T-helper 1 cell treated with Interleukin-12 subunit alpha and Interleukin-12 subunit beta and Interleukin-4 antibody, amounts not matched to agents 30 μg/mL and 1 μg/mL, for 36 hours (primary cell): ENCODE results near the gene KIF25.

ENCODE experiments used
- H3K27ac Mint-ChIP-seq: one replicate; pipeline ENCODE4 v1.8.0; 2021; ENCODE audit warnings: mild to moderate bottlenecking, mixed read lengths
- H3K27me3 Mint-ChIP-seq: one replicate; pipeline ENCODE4 v1.8.0; 2021; ENCODE audit warnings: low read depth, mixed read lengths
- H3K36me3 Mint-ChIP-seq: one replicate; pipeline ENCODE4 v1.8.0; 2021; ENCODE audit warnings: low read depth, mixed read lengths
- H3K4me1 Mint-ChIP-seq: one replicate; pipeline ENCODE4 v1.8.0; 2021; ENCODE audit warnings: low read depth, mixed read lengths
- H3K4me3 Mint-ChIP-seq: one replicate; pipeline ENCODE4 v1.8.0; 2021; ENCODE audit warnings: mild to moderate bottlenecking, moderate library complexity, mixed read lengths
- H3K9me3 Mint-ChIP-seq: one replicate; pipeline ENCODE4 v1.8.0; 2021; ENCODE audit warnings: mixed read lengths

The KIF25 gene

DNA sequence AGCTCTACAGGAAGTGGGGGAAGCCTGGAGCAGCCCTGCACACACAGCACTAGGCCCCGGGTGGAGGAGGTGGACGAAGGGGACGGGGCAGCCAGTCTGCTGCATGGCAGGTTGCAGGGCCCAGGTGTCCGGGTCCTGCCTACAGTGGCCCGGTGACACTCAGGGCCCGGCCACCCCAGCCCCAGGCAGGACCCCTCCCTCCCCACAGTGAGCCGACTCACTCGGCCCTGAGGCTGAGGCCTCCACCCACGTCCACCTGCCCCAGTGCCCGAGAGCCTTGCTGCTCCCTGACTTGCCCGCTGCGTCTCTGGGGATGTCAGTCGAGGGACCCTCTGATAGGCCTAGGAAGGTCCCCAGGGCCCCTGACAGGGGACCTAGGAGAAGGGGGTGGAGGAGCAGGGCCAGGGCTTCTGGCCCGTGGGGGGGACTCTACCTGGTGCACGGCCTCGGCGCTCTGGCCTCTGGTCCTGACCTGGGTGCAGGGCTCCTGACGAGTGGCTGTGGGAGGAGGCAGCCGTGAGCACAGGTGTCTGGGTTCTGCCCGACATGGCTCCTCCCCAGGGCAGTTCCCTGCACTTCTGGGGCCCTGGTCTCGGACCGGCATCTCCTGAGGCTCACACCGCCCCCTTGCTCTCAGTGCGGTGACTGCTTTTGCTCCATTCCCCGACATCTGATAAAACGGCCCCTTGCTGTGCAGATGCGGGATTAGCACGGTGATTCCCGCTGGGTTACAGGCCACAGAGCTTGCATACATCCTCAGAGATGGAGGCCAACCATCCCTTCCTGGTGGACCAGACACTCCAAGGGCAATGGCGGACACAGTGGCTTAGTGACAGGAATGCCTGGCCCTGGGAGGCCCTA is 61.5 kb downstream of the KIF25 start:
- Mint-ChIP-seq H3K27ac (no peak overlapping the region), H3K36me3 (no peaks in the 10 kb centered on the region), H3K9me3 (no peaks in the 10 kb centered on the region), H3K4me1 (no peaks in the 10 kb centered on the region), H3K4me3 (no peak overlapping the region), H3K27me3 (no peaks in the 10 kb centered on the region)

DNA sequence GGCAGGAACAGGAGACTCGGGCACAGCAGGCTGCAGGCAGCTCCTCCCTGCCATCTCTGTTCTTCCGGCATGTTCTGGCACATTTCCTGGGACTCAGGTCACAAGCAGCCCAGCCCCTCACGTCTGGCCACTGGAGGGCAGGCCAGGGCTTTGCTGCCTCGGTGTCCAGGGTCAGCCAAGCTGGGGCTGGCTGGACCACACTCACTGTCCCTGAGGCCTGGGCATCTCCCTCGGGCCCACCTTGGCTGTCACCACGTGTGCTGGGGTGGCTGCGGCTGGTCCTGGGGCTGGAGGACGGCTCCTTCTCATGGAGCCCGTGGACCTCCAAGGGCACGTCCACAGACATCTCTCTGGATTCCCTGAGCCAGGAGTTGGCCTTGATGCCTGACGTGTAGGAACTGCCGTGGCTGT is 63.1 kb downstream of the KIF25 start:
- Mint-ChIP-seq H3K4me3 (no peak overlapping the region), H3K27me3 (no peaks in the 10 kb centered on the region), H3K4me1 (no peaks in the 10 kb centered on the region), H3K27ac (no peak overlapping the region), H3K36me3 (no peaks in the 10 kb centered on the region), H3K9me3 (no peaks in the 10 kb centered on the region)

DNA sequence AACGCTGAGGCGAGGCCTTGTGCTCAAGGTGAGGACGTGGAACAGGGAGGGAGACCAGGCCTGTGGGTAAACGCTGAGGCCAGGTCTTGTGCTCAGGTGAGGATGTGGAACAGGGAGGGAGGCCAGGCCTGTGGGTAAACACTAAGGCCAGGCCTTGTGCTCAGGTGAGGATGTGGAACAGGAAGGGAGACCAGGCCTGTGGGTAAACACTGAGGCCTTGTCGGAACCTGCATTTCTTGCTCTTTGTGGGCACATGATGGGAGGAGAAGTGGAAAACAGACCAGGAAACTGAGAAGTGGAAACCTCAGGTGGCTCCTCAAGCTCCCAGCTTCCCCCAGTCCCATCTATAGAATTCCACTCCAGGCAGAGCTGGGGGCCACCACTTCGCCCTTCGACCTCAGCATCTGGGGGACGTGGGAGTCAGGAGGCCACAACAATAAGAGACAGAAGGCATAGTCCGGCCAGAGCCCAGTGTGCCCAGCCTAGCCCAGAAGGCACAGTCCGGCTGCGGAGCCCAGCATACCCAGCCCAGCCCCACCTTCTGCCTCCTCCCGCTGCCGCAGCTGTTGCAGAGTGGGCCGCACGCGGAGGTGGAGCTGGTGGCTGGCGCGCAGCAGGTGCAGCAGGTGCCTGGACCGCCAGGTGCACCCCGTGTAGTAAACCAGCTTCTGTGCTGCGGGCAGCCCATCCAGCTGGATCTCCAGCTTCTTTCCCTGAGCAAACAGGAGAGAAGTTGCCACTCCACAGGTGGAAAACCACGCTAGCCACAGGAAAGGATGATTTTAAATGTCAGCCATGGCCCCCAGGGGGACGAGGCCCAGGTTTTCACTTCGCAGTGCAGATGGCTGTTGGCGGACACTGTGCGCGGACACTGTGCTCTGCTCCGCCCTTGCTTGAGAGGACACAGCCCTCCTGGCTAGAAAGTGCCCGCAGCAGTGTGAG is 64.1 kb downstream of the KIF25 start:
- Mint-ChIP-seq H3K27me3 (no peaks in the 10 kb centered on the region), H3K36me3 (no peaks in the 10 kb centered on the region), H3K4me1 (no peaks in the 10 kb centered on the region), H3K27ac (no peak overlapping the region), H3K9me3 (no peaks in the 10 kb centered on the region), H3K4me3 (no peak overlapping the region)

DNA sequence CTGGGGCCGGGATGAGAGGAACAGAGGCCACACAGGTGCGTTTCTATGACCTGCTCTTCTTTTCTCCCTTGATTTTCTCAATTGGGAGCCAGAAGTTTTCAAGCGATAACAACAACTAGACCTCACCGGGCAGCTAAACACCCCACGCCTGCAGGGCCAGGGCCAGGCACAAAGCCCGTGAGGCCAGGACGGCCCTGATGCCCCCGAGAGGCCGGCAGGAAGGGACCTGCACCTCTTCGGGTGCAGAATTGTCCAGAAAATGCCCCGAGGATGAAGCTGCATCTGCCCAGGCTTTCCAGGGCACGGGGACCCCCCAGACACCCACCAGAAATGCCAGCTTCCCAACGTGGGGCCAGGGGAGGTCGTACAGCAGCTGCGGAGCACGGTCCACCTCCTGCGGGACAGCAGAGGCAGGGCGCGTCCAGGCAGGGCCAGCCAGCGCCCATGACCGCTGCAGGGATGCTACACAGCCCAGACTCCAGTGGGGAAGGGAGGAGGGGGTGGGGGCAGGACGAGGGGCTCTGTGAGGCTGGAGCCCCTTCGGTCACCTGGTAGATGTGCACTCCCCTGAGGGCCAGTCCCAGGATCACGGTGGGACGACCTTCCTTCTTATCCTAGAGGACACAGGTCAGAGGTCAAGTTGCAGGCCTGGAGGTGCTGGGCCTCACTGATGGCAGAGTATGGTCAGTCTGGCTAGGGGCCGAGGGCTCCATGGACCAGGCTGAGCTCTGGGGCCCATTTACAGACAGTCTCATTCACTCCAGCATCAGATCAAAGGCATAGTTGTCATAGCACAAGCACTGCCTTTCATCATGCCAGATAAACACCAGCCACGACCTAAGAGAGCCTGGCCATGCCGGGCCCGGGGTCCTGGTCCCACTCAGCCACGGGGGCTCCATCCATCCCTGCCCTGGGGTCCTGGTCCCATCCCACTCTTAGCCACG is 65.1 kb downstream of the KIF25 start:
- Mint-ChIP-seq H3K4me1 (no peaks in the 10 kb centered on the region), H3K27ac (no peak overlapping the region), H3K36me3 (no peaks in the 10 kb centered on the region), H3K4me3 (no peak overlapping the region), H3K9me3 (no peaks in the 10 kb centered on the region), H3K27me3 (no peaks in the 10 kb centered on the region)

DNA sequence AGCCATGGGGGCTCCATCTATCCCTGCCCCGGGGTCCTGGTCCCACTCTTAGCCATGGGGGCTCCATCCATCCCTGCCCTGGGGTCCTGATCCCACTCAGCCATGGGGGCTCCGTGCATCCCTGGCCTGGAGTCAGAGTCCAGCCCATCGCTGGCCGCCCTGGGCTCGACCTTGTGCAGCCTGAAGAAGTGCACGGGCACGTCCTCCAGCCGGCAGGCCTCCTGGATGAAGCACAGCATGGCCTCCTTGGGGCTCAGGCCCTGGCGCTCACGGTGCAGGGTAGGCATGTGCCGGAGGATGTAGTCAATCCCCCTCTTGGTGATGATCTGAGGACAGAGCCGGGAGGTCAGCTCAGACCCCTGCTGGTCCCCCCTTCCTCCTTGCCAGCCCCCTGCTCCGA is 66.0 kb downstream of the KIF25 start:
- Mint-ChIP-seq H3K36me3 (no peaks in the 10 kb centered on the region), H3K27ac (no peak overlapping the region), H3K4me3 (no peak overlapping the region), H3K4me1 (no peaks in the 10 kb centered on the region), H3K27me3 (no peaks in the 10 kb centered on the region), H3K9me3 (no peaks in the 10 kb centered on the region)

DNA sequence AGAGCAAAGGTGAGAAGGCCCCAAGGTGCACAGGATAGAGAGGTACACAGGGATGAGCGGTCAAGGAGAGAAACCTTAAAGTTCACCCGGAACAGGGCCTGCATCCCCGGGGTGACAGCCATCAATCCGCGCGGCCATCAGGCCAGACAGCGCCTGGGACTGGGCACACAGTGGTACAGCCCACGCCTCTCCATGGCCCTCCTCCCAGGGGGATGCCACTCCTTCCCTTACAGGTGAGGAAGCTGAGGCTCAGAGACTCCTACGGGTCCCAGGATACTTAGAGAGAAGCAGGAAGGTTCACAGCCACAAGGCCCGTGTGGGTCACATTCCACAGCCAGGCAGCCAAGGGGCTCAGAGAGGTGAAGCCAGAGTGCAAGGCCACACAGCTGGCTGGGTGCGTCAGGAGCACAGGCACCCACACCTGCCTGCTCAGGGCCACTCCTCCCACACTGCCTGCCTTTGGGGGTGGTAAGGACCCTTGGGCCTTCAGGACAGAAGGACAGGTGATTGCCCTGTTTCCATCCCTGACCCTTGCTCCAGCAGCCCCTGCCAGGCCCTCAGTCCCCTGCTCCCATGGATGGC is 66.8 kb downstream of the KIF25 start:
- Mint-ChIP-seq H3K9me3 (no peaks in the 10 kb centered on the region), H3K4me3 (no peak overlapping the region), H3K27me3 (no peaks in the 10 kb centered on the region), H3K4me1 (no peaks in the 10 kb centered on the region), H3K36me3 (no peaks in the 10 kb centered on the region), H3K27ac (no peak overlapping the region)

DNA sequence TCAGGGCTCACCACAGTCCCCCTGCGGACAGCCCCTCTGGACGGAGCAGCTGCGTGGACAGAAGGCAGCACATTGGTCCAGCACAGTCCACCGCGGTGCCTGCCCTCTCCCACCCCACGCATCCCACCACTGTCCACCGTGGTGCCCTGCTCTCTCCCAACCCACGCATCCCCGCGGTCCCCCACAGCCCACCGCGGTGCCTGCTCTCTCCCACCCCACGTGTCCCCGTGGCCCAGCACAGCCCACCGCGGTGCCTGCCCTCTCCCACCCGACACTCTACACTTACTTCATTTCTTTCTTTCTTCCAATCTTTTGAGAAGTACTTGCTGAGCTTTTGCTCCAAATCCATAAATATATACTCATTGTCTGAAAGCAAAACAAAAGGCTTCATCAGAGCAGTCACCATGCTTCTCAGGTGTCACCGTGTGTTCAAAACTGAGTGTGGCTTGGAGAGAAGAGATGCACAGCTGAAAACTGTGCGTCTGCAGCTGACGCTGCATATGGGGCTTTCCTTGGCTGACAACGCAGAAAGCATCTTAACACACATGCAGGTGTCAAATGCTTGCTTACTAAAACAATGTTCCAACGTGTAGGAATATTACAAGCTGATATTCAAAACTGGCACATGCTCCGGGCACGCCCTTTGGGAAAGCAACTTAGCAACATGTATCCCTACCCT is 69.7 kb downstream of the KIF25 start:
- no peaks in the 10 kb centered on the region for H3K4me1 Mint-ChIP-seq
- no peaks in the 10 kb centered on the region for H3K27me3 Mint-ChIP-seq
- H3K36me3 Mint-ChIP-seq, result no peaks in the 10 kb centered on the region
- H3K4me3 Mint-ChIP-seq, result no peak overlapping the region
- no peaks in the 10 kb centered on the region for H3K9me3 Mint-ChIP-seq
- H3K27ac Mint-ChIP-seq, result no peak overlapping the region

DNA sequence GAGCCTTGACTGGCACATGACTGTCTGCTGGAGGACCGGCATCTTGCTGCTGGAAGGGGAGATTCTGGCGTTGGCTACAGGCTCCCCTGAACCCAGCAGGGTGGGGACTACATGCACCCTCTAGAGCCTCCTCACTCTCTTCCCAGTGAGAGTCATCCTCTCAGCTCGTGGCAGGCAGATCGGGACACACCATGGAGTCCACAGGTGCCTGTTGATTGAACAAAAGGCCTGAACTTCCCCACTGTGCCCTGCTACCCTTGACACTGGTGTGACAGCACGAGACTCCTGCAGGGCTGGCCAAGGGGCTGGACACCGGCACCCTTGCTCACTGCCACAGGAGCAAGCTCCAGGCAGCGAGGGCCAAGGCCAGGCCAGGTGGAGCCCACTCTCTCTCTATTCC is 73.3 kb downstream of the KIF25 start:
- Mint-ChIP-seq H3K27me3 (no peaks in the 10 kb centered on the region), H3K4me3 (no peak overlapping the region), H3K27ac (no peak overlapping the region), H3K36me3 (no peaks in the 10 kb centered on the region), H3K4me1 (no peaks in the 10 kb centered on the region), H3K9me3 (no peaks in the 10 kb centered on the region)

DNA sequence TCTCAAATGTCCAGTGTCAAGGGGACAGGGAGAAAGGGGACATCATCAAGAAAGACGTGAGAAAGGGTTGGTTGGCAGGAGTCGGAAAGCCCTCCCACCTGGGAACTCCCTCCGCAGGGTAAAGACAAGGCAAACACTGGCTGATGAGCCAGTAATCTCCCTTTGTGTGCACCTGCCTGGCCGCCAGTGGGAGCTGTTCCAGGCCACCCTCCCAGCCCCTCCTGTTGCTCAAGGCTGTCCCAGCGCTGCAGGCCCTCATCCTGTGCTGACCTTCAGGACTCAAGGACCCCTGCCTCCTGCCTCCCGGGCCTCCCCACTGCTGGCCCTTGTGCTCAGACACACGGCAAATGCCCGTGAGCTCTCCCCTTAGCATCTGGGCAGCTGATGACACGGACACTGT is 74.1 kb downstream of the KIF25 start:
- H3K9me3 Mint-ChIP-seq, result no peaks in the 10 kb centered on the region
- H3K4me1 Mint-ChIP-seq, result no peaks in the 10 kb centered on the region
- no peaks in the 10 kb centered on the region for H3K27me3 Mint-ChIP-seq
- H3K36me3 Mint-ChIP-seq, result no peaks in the 10 kb centered on the region
- H3K27ac Mint-ChIP-seq, result no peak overlapping the region
- H3K4me3 Mint-ChIP-seq, result no peak overlapping the region

DNA sequence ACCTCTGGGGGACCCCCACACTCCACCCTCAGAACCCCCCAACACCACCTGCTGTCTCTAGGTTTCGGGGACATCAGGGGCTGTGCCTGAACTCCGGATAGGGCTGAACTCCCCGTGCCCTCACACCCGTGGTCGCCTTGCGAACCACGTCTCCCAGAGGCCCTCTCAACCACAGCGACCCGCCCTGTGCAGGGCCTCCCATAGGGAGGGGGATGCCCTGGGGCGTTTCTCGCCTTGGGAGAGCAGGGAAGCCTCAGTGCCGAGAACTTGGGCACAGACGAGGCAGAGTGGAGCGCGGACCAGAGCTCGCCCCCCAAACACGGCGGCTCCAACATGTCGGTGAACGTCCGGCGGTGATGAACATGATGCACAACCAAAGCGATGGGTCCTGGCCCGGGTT is 74.8 kb downstream of the KIF25 start:
- no peaks in the 10 kb centered on the region for H3K4me1 Mint-ChIP-seq
- H3K4me3 Mint-ChIP-seq, result no peak overlapping the region
- no peak overlapping the region for H3K27ac Mint-ChIP-seq
- no peaks in the 10 kb centered on the region for H3K9me3 Mint-ChIP-seq
- no peaks in the 10 kb centered on the region for H3K27me3 Mint-ChIP-seq
- no peaks in the 10 kb centered on the region for H3K36me3 Mint-ChIP-seq

DNA sequence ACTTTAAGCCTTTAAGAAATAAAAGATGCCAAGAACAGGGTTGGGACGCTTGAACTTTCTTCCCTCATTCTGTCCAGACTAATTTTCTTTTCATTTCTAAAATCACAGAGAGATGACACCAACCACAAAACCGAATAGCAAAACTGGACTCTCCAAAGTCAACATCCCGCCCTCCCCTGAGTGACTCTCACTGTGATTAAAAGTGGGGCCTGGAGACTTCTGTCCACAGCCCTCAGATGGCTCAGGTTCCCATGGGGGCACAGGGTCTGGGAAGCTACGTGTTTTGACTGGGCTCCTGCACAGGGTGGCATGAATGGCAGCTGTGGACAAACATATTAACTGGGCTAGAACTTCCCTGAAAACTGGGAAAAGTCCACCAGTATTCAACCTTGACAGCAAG is 75.3 kb downstream of the KIF25 start:
- Mint-ChIP-seq H3K27me3 (no peaks in the 10 kb centered on the region), H3K4me3 (no peak overlapping the region), H3K9me3 (no peaks in the 10 kb centered on the region), H3K4me1 (no peaks in the 10 kb centered on the region), H3K36me3 (no peaks in the 10 kb centered on the region), H3K27ac (no peak overlapping the region)

DNA sequence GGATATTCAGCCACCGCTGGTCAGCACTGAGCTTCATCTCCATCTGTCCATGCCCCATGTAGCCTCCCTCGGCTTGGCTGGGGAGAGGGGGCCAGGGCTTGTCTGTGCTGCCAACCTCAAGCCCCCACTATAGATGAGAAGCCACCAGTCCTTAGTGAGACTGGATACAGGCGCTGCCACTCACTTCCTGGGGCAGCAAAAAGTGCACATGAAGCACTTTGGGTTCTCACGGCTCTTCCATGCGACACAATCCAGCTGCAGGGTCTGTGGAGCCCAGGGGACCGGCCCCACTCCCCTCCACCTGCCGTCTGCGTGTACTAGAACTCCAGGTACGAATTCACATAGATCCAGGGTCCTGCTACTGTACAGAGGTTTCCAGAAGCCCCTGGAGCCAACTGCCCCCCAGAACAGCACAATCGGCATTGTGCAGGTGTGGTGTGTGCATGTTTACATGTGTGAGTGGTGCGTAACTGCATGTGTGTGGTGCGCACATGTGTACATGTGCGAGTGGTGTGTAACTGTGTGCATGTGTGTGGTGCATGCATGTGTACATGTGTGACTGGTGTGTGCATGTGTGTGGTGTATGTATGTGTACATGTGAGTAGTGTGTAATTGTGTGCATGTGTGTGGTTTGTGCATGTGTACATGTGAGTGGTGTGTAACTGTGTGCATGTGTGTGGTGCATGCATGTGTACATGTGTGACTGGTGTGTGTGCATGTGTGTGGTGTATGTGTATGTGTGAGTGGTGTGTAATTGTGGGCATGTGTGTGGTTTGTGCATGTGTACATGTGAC is 76.7 kb downstream of the KIF25 start:
- Mint-ChIP-seq H3K27me3 (no peaks in the 10 kb centered on the region), H3K9me3 (no peaks in the 10 kb centered on the region), H3K36me3 (no peaks in the 10 kb centered on the region), H3K27ac (no peak overlapping the region), H3K4me1 (no peaks in the 10 kb centered on the region), H3K4me3 (no peak overlapping the region)

DNA sequence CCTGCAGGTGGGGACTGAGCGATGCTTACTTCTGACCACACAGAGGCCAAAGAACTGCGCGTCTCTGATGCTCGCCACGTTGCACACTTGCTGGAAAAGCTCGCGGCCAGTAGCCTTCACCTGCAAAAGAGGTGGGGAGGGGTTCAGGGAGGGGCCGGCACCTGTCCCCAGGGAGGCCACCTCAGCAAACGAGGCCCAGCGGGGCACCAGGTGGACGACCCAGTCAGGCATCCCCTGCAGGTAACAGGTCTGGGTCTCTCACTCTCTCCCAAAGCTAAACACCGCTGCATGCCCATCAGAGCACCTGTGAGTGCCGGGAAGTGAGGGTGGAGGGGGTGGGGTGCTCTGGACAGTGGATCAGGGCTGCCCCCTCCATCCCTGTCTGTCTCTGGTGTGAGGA is 77.7 kb downstream of the KIF25 start:
- Mint-ChIP-seq H3K9me3 (no peaks in the 10 kb centered on the region), H3K4me3 (no peak overlapping the region), H3K27me3 (no peaks in the 10 kb centered on the region), H3K4me1 (no peaks in the 10 kb centered on the region), H3K36me3 (no peaks in the 10 kb centered on the region), H3K27ac (no peak overlapping the region)
